Urinary bladder (tissue), 4 donors: ENCODE results near the gene KRTAP5-6. TPM values are rescaled to one million over a fixed set of nuclear protein-coding genes. Genes with fewer than 3 reads are reported as not detected.
"Not testable (repeated sequence)": the region's sequence is repeated elsewhere in the genome, so short reads cannot be mapped to it uniquely, and the experiment has no call there.

Source experiments
- DNase-seq: peaks from one replicate; pipeline ENCODE4 v3.0.0-alpha.2; 2015; ENCODE audit errors: extremely low spot score
- H3K27ac ChIP-seq: one replicate; pipeline ENCODE4 v1.5.1; 2013; ENCODE audit warnings: low read depth, mild to moderate bottlenecking, moderate library complexity
- H3K36me3 ChIP-seq: one replicate; pipeline ENCODE4 v1.6.1; 2013; ENCODE audit warnings: mild to moderate bottlenecking, moderate library complexity; ENCODE audit not compliant: insufficient read depth
- H3K4me1 ChIP-seq: one replicate; pipeline ENCODE4 v1.6.1; 2013; ENCODE audit warnings: mild to moderate bottlenecking, moderate library complexity; ENCODE audit not compliant: insufficient read depth
- H3K4me3 ChIP-seq: one replicate; pipeline ENCODE4 v1.5.1; 2013; ENCODE audit warnings: low read depth, low read length
- WGBS: extraction: QIAGEN DNeasy Blood & Tissue Kit; methylation state at CpG from one replicate; pipeline ENCODE4 v1.1.7; 2013; 5-methylcytosine and 5-hydroxymethylcytosine counted together
- polyA plus RNA-seq: library from polyadenylated mRNA; stranded (reverse); fragments of 200-250 nt; gene quantifications from one replicate; pipeline ENCODE4 v1.2.3, GENCODE V29; 2013
- total RNA-seq: library from RNA; depleted of rRNA; stranded (reverse); fragments of >200 nt; gene quantifications from one replicate; pipeline ENCODE4 v1.2.3, GENCODE V29; 2014
- donor health status: healthy with polysubstance abuse.
- donor health status: healthy.

Gene KRTAP5-6
- total and polyA plus RNA-seq, 2 donors = not detected

DNA sequence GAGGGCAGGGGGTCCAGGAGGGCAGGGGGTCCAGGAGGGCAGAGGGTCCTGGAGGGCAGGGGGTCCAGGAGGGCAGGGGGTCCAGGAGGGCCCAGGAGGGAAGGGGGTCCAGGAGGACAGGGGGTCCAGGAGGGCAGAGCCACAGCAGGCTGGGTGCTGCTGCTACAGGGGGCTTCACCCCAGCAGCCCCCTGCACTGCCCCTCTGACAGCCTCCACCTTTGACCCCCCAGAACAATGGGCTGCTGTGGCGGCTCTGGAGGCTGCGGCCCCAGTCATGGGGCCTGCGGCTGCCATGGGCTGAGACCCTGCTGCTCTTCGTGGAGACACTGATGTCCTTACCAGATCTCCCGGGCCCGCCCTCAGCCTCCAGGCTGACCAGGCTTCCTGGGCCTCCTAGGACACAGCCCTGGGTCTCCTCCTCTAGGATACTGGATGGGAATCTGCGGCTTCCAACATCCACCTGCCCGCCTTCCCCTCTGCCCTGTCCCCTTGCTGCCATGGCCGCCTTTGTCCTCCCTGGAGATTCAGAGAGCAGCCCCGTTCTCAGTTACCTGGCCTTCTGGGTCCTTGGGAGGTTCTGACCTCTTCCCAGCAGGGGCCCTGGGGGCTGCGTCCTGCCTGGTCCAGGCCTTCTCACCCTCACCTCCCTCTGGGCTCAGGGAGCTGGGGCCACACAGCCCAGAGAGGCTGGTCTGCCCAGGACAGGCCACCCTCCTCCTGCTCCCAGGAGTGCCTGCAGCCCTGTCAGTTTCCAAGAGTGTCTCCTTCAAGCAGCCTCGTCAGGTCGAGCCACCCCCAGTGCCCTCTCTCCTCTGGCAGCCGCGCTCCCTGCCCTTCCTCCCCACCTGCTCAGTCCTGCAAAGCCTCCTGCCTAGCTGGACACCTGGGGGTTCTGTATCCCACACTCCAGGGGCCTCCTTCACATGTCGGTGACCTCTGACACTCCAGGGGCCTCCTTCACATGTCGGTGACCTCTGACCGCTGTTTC is 11.8 kb upstream of the KRTAP5-6 start:
- H3K36me3 ChIP-seq, DNase-seq, H3K27ac ChIP-seq, H3K4me1 ChIP-seq, H3K4me3 ChIP-seq: not testable (repeated sequence)
- 89% methylated on average over 15 of the region's 18 CpGs for WGBS

DNA sequence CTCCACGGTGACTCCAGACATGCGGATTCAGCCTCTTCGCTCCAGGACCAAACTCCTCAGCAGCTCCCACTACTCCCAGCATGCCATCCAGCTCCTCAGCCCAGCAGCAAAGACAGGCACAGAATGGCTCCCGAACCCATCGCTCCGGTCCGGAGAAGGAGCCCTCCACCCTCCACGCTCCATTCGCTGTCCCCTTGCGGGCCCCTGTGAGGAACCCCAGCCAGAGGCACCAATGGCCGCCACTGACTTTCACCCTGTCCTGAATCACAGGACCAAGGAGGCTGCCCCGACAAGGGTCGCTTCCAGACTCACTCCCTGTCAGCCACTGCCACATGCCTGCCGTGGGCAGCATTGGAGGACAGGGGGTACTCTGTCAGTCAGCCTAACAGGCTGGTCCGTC is 10.8 kb upstream of the KRTAP5-6 start:
- not testable (repeated sequence) for H3K4me3 ChIP-seq, H3K36me3 ChIP-seq, DNase-seq, H3K4me1 ChIP-seq, H3K27ac ChIP-seq
- WGBS = 78% methylated on average over 12 of the region's 15 CpGs

- not testable (repeated sequence) for H3K4me1 ChIP-seq, H3K4me3 ChIP-seq, DNase-seq, H3K27ac ChIP-seq, H3K36me3 ChIP-seq
- WGBS = 85% methylated on average over 19 of the region's 19 CpGs
Observed at GRCh38 chr11:1688336-1688947, 8.6 kb upstream of the KRTAP5-6 start.

DNA sequence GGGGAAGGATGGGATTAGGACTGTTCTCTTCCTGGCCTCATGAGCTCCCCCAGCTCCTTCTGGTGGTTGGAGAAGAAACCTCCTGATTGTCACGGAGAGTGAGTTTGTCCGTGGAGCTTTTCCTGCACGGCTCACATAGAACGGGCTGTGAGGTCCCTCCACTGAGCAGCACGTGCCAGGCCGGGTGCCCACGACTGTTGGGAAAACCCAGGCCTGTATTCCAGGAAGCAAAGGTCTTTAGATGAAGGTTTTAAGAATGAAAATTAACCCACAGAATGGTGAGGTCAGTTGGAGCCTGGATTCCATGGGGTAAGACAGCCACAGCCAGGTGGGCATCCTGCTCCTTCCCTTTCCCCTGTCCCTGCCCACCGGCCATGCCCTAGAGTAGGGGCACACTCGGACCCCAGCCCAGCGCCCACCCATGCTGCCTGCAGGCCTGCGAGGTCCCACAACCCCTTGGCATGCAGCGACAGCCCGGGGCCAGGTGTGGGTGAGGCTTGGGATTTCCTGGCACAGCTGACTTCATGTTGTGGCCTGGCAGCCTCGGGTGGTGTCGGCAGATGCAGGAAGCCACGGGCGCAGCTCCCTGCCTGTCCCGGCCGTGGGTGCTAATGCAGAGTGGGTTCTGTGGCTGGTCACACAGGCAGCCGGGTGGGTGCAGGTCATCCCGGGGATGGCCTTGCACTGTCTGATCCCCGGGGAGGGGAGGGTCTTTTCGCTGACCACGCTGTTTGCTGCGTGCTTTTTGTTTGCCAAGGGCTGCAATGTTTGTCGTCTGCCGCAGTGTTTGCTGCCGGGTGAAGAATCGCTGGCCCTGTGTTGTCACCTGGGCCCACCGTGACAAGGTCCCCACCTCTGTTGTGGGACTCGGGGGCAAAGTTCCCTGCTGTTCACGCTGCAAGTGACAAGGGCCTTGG is 7.5 kb upstream of the KRTAP5-6 start:
- not testable (repeated sequence) for H3K36me3 ChIP-seq, DNase-seq, H3K4me1 ChIP-seq, H3K4me3 ChIP-seq, H3K27ac ChIP-seq
- WGBS = 75% methylated on average over 30 of the region's 32 CpGs

DNA sequence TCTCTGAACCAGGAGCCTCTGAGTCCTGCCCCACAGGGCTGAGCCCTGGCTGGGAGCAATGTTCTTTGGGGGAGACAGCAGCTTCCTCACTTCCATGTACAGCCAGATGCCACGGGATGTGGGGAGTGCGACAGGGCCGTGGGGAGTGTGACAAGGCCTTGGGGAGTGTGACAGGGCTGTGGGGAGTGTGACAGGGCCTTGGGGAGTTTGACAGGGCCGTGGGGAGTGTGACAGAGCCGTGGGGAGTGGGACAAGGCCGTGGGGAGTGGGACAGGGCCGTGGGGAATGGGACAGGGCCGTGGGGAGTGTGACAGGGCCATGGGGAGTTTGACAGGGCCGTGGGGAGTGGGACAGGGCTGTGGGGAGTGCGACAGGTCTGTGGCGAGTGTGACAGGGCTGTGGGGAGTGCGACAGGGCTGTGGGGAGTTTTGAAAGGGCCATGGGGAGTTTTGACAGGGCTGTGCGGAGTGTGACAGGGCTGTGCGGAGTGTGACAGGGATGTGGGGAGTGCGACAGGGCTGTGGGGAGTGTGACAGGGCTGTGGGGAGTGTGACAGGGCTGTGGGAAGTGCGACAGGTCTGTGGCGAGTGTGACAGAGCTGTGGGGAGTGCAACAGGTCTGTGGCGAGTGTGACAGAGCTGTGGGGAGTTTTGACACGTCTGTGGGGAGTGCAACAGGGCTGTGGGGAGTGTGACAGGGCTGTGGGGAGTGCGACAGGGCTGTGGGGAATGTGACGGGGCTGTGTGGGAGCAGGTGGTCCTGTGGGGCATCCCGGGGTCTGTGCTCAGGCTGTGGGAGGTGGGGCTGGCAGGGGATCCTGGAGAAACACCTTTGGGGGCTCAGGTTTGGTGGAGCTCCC is 6.6 kb upstream of the KRTAP5-6 start:
- WGBS = 80% methylated on average over 22 of the region's 22 CpGs
- Histone ChIP-seq H3K36me3 (no peaks in the 10 kb centered on the region), H3K4me1 (no peaks in the 10 kb centered on the region), H3K27ac (peak overlapping the region; percentile 59), H3K4me3 (no peak overlapping the region)
- no peak for DNase-seq

- 53% methylated on average over 16 of the region's 16 CpGs for WGBS
- DNase-seq = no peak
- no peaks in the 10 kb centered on the region for H3K4me1 ChIP-seq
- peak overlapping the region; percentile 59 for H3K27ac ChIP-seq
- no peak overlapping the region for H3K4me3 ChIP-seq
- no peaks in the 10 kb centered on the region for H3K36me3 ChIP-seq
Observed at GRCh38 chr11:1691026-1691877, 5.7 kb upstream of the KRTAP5-6 start.

DNA sequence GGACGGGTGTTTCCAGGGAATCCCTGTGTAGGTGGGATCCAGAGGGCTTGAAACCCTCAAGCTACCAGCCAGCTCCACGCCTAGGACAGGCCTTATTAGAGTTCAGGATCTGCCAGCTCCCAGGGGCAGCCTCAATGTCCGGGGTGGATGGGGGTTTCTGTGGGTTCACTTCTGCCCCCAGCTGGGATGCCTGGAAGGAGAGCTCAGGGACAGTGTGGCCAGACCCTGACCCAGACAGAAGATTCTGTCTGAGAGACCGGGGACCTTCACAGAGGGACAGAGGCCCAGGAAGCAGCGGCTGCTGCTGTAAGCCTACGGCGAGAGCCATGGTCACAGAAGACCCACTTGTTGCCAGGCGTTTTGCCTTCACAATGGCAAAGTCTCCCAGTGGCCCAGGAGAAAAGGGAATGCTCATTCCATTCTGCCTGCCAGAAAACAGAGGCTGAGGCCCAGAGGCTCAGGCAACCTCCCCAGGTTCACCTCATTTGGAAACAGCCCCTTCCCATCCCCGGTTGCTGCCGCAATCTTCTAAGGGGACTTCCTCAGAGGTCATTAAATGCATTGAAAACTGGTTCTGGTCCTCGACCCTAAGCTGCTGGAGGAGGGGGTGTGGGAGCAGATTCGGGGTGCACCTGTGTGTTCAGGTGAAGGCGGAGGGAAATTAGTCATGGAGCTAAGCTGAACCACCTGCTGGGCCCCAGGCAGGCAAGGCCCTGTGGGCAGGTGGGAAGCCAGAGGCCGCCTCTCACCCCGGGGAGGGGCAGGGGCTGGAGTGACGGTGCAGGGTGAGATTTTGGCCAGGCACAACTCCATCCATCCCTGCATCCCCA is 4.9 kb upstream of the KRTAP5-6 start:
- WGBS = 92% methylated on average over 16 of the region's 16 CpGs
- no peak overlapping the region for H3K4me3 ChIP-seq
- H3K36me3 ChIP-seq = no peaks in the 10 kb centered on the region
- H3K27ac ChIP-seq = no peak overlapping the region
- no peaks in the 10 kb centered on the region for H3K4me1 ChIP-seq
- no peak for DNase-seq

GRCh38 chr11:1692708-1693326 is 4.2 kb upstream of the KRTAP5-6 start:
- DNase-seq = no peak
- Histone ChIP-seq H3K4me1 (no peaks in the 10 kb centered on the region), H3K36me3 (no peaks in the 10 kb centered on the region), H3K4me3 (no peak overlapping the region), H3K27ac (no peak overlapping the region)
- 58% methylated on average over 20 of the region's 20 CpGs for WGBS

- H3K4me3 ChIP-seq = no peak overlapping the region
- no peaks in the 10 kb centered on the region for H3K4me1 ChIP-seq
- H3K36me3 ChIP-seq = no peaks in the 10 kb centered on the region
- H3K27ac ChIP-seq = peak overlapping the region; percentile 44
- DNase-seq = no peak
- 22% methylated on average over 37 of the region's 37 CpGs for WGBS
Observed at GRCh38 chr11:1693327-1694063, 3.5 kb upstream of the KRTAP5-6 start.

- Histone ChIP-seq H3K4me3 (no peak overlapping the region), H3K36me3 (no peaks in the 10 kb centered on the region), H3K27ac (no peak overlapping the region), H3K4me1 (no peaks in the 10 kb centered on the region)
- DNase-seq = no peak
- WGBS = 45% methylated on average over 45 of the region's 45 CpGs
Observed at GRCh38 chr11:1694064-1694845, 2.7 kb upstream of the KRTAP5-6 start.
